Lower lobe of right lung (tissue), 2 donors: ENCODE measurements around the gene MEMO1. TPM values are rescaled to one million over a fixed set of nuclear protein-coding genes. Genes with fewer than 3 reads are reported as not detected.

Experiments
- ATAC-seq, 2 donors: fragments of 200-7000 bp; cut with Tn5 transposase; one replicate each; pipeline ENCODE4 v1.9.1; 2020 to 2022; ENCODE audit warnings: mild to moderate bottlenecking in 2 of 2, moderate library complexity in 2 of 2
- DNase-seq: peaks from one replicate; pipeline ENCODE4 v3.0.0-alpha.2; 2020
- H3K27ac ChIP-seq: fragments of 200-600 bp; one replicate; pipeline ENCODE4 v1.8.0; 2022
- H3K27me3 ChIP-seq: fragments of 200-600 bp; one replicate; pipeline ENCODE4 v1.8.0; 2022; ENCODE audit warnings: low read depth
- H3K36me3 ChIP-seq: fragments of 200-600 bp; one replicate; pipeline ENCODE4 v1.8.0; 2022; ENCODE audit warnings: mild to moderate bottlenecking
- H3K4me1 ChIP-seq: fragments of 200-600 bp; one replicate; pipeline ENCODE4 v1.8.0; 2022
- H3K4me3 ChIP-seq: fragments of 200-600 bp; one replicate; pipeline ENCODE4 v1.8.0; 2022; ENCODE audit warnings: mild to moderate bottlenecking
- H3K9me3 ChIP-seq: fragments of 200-600 bp; one replicate; pipeline ENCODE4 v1.8.0; 2022
- intact Hi-C: fragments of 100-400 bp; cut with DNase I; formaldehyde crosslinking; loops from one replicate; pipeline ENCODE4 v1.11.0; 2022
- total RNA-seq: library from RNA; stranded (reverse); fragmentation: NEBNext Ultra II Directional; extraction: Animal tissue kit (Norgen Biotek cat#: 25700); gene quantifications from one replicate; pipeline ENCODE4 v1.2.1, GENCODE V29; 2021
- TF ChIP-seq, protein P1 (sequence below): fragments of 200-600 bp; IDR thresholded peaks from one replicate; pipeline ENCODE4 v1.8.0; 2022; ENCODE audit warnings: antibody characterized with exemption, mild to moderate bottlenecking
- donor health status: DM: no; HTN: yes; CAD: no; lungs with severe emphysema.

The MEMO1 gene
- total RNA-seq, 1 donor from 2014 or later: 35.7 TPM

DNA sequence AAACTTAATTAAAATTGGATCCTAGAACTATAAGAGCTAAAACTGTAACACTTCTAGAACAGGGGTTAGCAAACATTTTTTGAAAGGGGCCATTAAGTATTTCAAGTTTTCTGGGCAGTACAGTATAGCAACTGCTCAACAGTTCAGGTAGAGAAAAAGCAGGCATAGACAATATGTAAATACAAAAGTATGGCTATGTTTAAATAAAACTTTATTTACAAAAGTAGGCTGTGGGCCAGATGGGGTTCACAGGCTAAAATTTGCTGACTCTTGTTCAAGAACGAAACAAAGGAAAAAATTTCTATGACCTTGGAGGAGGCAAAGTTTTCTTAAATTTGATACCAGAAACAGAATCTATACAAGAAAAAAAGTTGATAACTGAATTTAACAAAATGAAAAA lies 114.5 kb downstream of the MEMO1 start:
- no peak for DNase-seq
- H3K27me3 ChIP-seq: no peaks in the 10 kb centered on the region
- peaks cover 17% of the 10 kb centered on the region for H3K36me3 ChIP-seq
- no peak overlapping the region for H3K27ac ChIP-seq
- ATAC-seq: no peak
- no peaks in the 10 kb centered on the region for H3K4me1 ChIP-seq
- H3K4me3 ChIP-seq: no peak overlapping the region
- intact Hi-C loops: no loop called here
- peaks cover 14% of the 10 kb centered on the region for H3K9me3 ChIP-seq
- TF ChIP-seq, protein P1, sequence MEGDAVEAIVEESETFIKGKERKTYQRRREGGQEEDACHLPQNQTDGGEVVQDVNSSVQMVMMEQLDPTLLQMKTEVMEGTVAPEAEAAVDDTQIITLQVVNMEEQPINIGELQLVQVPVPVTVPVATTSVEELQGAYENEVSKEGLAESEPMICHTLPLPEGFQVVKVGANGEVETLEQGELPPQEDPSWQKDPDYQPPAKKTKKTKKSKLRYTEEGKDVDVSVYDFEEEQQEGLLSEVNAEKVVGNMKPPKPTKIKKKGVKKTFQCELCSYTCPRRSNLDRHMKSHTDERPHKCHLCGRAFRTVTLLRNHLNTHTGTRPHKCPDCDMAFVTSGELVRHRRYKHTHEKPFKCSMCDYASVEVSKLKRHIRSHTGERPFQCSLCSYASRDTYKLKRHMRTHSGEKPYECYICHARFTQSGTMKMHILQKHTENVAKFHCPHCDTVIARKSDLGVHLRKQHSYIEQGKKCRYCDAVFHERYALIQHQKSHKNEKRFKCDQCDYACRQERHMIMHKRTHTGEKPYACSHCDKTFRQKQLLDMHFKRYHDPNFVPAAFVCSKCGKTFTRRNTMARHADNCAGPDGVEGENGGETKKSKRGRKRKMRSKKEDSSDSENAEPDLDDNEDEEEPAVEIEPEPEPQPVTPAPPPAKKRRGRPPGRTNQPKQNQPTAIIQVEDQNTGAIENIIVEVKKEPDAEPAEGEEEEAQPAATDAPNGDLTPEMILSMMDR: no peak

DNA sequence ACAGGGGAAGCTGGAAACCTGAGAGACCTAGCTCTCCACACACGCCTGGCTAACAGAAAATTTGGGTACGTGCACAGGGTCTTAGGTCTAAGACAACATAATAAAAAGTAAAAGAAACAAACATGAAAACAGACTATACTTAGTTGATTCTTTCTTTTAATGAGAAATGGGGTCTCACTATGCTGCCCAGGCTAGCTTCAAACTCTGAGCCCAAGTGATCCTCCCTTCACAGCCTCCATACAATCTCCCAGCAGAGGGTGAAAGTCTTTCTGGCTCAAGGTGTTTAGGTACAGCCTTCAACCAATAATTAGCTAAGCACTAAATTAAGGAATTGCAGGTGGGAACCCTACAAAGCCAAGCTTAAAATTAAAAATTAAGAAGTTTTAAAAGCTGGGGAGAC lies 116.2 kb downstream of the MEMO1 start:
- H3K9me3 ChIP-seq: peaks cover 14% of the 10 kb centered on the region
- H3K27me3 ChIP-seq: no peaks in the 10 kb centered on the region
- intact Hi-C loops: no loop called here
- no peak overlapping the region for H3K27ac ChIP-seq
- no peak for DNase-seq
- no peak overlapping the region for H3K4me3 ChIP-seq
- H3K36me3 ChIP-seq: peaks cover 21% of the 10 kb centered on the region
- TF ChIP-seq, protein P1: no peak
- no peaks in the 10 kb centered on the region for H3K4me1 ChIP-seq
- ATAC-seq: no peak

DNA sequence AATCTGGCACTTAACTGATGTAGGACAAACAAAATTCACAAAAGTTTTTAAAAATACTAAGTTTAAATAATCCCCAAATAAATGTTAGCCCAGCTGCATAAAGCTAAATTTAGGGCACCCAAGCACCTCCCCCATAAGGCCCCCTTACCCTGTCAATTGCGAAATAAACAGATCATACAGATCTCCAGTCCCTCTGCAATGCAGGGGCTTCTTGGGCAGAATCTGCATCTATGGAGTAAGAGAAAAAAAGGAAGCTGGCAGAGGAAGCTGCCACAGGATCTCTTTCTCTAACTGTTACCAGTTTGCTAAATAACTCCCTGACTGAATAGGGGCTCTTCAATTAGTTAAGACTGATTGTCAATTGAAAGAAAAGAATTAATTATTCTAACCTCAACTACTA lies 117.7 kb downstream of the MEMO1 start:
- no peak overlapping the region for H3K27ac ChIP-seq
- DNase-seq: no peak
- H3K36me3 ChIP-seq: peaks cover 15% of the 10 kb centered on the region
- TF ChIP-seq, protein P1: no peak
- intact Hi-C loops: no loop called here
- H3K4me1 ChIP-seq: no peaks in the 10 kb centered on the region
- no peaks in the 10 kb centered on the region for H3K27me3 ChIP-seq
- peaks cover 13% of the 10 kb centered on the region for H3K9me3 ChIP-seq
- no peak for ATAC-seq
- H3K4me3 ChIP-seq: no peak overlapping the region

- DNase-seq (no peak), ATAC-seq (no peak)
- no peaks in the 10 kb centered on the region for H3K9me3 ChIP-seq
- intact Hi-C loops: no loop called here
- H3K36me3 ChIP-seq: peaks cover 18% of the 10 kb centered on the region
- TF ChIP-seq, protein P1: no peak
- no peaks in the 10 kb centered on the region for H3K4me1 ChIP-seq
- H3K27me3 ChIP-seq: no peaks in the 10 kb centered on the region
- H3K27ac ChIP-seq: no peak overlapping the region
- H3K4me3 ChIP-seq: no peak overlapping the region
Observed at GRCh38 chr2:31889044-31889443, 121.8 kb downstream of the MEMO1 start.

- no peak for DNase-seq
Observed at GRCh38 chr2:31888550-31888949, 122.3 kb downstream of the MEMO1 start.

More at GRCh38 chr2:31888550-31888949, 122.3 kb downstream of the MEMO1 start:
- intact Hi-C loops: no loop called here
- Histone ChIP-seq H3K27ac (no peak overlapping the region), H3K27me3 (no peaks in the 10 kb centered on the region), H3K4me1 (no peaks in the 10 kb centered on the region), H3K4me3 (no peak overlapping the region), H3K36me3 (peaks cover 18% of the 10 kb centered on the region), H3K9me3 (no peaks in the 10 kb centered on the region)
- no peak for ATAC-seq
- TF ChIP-seq, protein P1: no peak
